GM23248 (cell line): ENCODE results near the gene KCNG2. TPM values are rescaled to one million over a fixed set of nuclear protein-coding genes. Genes with fewer than 3 reads are reported as not detected.

Source experiments
- DNase-seq: peaks from one replicate; pipeline ENCODE4 v3.0.0-alpha.2; 2015
- H2AFZ ChIP-seq: fragments of 200-600 bp; sonication (generic); 2 replicates; pipeline ENCODE4 v1.6.1; 2016; ENCODE audit warnings: antibody characterized with exemption
- H3F3A ChIP-seq: fragments of 200-600 bp; sonication (generic); 2 replicates; pipeline ENCODE4 v1.6.1; 2016; ENCODE audit warnings: mild to moderate bottlenecking, antibody characterized with exemption, mixed run types; ENCODE audit not compliant: insufficient read depth
- H3K27ac ChIP-seq: fragments of 200-600 bp; sonication (generic); 2 replicates; pipeline ENCODE4 v1.5.1; 2016; ENCODE audit warnings: mild to moderate bottlenecking
- H3K27me3 ChIP-seq: fragments of 200-600 bp; sonication (generic); replicated peaks from 2 replicates; pipeline ENCODE4 v1.6.1; 2016; ENCODE audit warnings: mild to moderate bottlenecking; ENCODE audit not compliant: insufficient read depth
- H3K36me3 ChIP-seq: fragments of 200-600 bp; sonication (generic); 2 replicates; pipeline ENCODE4 v1.6.1; 2016; ENCODE audit warnings: low read depth, mild to moderate bottlenecking
- H3K4me1 ChIP-seq: fragments of 200-600 bp; sonication (generic); 2 replicates; pipeline ENCODE4 v1.6.1; 2016; ENCODE audit warnings: mild to moderate bottlenecking; ENCODE audit not compliant: insufficient read depth
- H3K4me2 ChIP-seq: fragments of 200-600 bp; sonication (generic); one replicate; pipeline ENCODE4 v1.6.1; 2016; ENCODE audit warnings: mild to moderate bottlenecking; ENCODE audit not compliant: unreplicated experiment
- H3K4me3 ChIP-seq: fragments of 200-600 bp; sonication (generic); 2 replicates; pipeline ENCODE4 v1.5.1; 2016; ENCODE audit warnings: mild to moderate bottlenecking
- H3K79me2 ChIP-seq: fragments of 200-600 bp; sonication (generic); 2 replicates; pipeline ENCODE4 v1.6.1; 2016; ENCODE audit warnings: mild to moderate bottlenecking; ENCODE audit not compliant: insufficient read depth
- H3K9ac ChIP-seq: fragments of 200-600 bp; sonication (generic); 2 replicates; pipeline ENCODE4 v1.6.1; 2016; ENCODE audit warnings: mild to moderate bottlenecking
- H3K9me2 ChIP-seq: fragments of 200-600 bp; sonication (generic); 2 replicates; pipeline ENCODE4 v1.6.1; 2016; ENCODE audit warnings: mixed run types, mild to moderate bottlenecking, moderate library complexity; ENCODE audit not compliant: insufficient read depth
- H3K9me3 ChIP-seq: fragments of 200-600 bp; sonication (generic); one replicate; pipeline ENCODE4 v1.6.1; 2017; ENCODE audit warnings: low read depth
- H4K20me1 ChIP-seq: fragments of 200-600 bp; sonication (generic); 2 replicates; pipeline ENCODE4 v1.6.0; 2016; ENCODE audit not compliant: insufficient read depth
- EZH2 ChIP-seq: fragments of 200-600 bp; sonication (generic); IDR thresholded peaks from 2 replicates; pipeline ENCODE4 v1.6.1; 2018; ENCODE audit warnings: antibody characterized with exemption, mild to moderate bottlenecking; ENCODE audit not compliant: insufficient read depth, poor library complexity, severe bottlenecking
- EZH2phosphoT487 ChIP-seq: fragments of 200-600 bp; sonication (generic); IDR thresholded peaks from 2 replicates; pipeline ENCODE4 v1.6.1; 2018; ENCODE audit warnings: antibody characterized with exemption, moderate library complexity, mild to moderate bottlenecking, low read depth; ENCODE audit not compliant: insufficient read depth
- WGBS, 2 experiments: methylation state at CpG; one replicate each; pipeline ENCODE4 v1.1.6; 2015 to 2017; ENCODE audit warnings: low lambda C conversion rate in 2 of 2, low coverage in 1 of 2; ENCODE audit errors: missing lambda C conversion rate in 2 of 2; 5-methylcytosine and 5-hydroxymethylcytosine counted together
- in situ Hi-C: fragments of 300-500 bp; cut with MboI; formaldehyde crosslinking; loops from 2 replicates; pipeline ENCODE4 v1.15.0; 2020
- polyA plus RNA-seq: library from polyadenylated mRNA; unstranded; fragments of >200 nt; fragmentation: Nextera tagmentation; extraction: Ambion mirVana; gene quantifications from 2 replicates; pipeline ENCODE4 v1.2.1, GENCODE V29; 2016
- total RNA-seq: library from RNA; depleted of rRNA; stranded (reverse); fragments of >200 nt; shearing (Covaris generic); gene quantifications from 2 replicates; pipeline ENCODE4 v1.2.3, GENCODE V29; 2014

Gene KCNG2
- total and polyA plus RNA-seq, 2 experiments from 2014 or later, result not detected

DNA sequence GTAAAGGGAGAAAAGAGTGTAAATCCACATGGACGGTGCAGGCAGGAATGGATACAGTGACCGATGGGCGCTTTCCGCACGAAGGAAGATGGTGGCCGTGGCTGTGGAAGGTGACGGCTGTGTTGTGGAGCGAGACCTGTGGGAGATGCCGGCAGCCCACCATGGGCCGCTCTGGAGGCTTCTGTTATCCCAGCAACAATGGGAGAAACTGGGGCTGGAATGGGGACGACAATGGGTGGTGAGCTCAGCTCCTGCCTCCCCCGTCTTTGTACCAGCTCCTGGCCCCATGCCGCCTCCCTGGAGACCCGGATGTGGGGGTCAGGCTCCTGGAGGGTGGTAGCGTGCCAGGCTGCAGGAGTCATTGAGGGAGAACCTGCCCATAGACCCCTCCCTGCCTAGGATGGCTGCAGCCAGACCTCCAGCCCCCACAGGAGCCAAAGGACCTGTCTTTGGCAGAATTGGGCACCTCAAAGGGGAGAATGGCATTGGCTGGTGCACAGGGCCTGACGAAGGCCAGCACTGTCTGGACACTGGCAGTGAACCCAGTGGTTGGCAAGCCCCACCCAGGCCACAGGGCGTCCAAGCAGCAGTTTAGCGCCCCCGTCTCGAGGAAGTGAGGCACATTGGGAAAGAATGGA, 81.1 kb downstream of the KCNG2 start:
- Histone ChIP-seq H3K36me3 (no peaks in the 10 kb centered on the region), H3K27me3 (peaks cover 7% of the 10 kb centered on the region), H3K9ac (no peak overlapping the region), H3K4me1 (no peaks in the 10 kb centered on the region), H3K79me2 (no peaks in the 10 kb centered on the region), H3K27ac (no peak overlapping the region), H2AFZ (no peak overlapping the region), H3K9me2 (no peaks in the 10 kb centered on the region), H3K9me3 (no peaks in the 10 kb centered on the region), H4K20me1 (no peaks in the 10 kb centered on the region), H3F3A (no peaks in the 10 kb centered on the region), H3K4me3 (no peak overlapping the region), H3K4me2 (no peak overlapping the region)
- in situ Hi-C loops, result no loop called here
- whole genome bisulfite sequencing, 2 experiments, result 58 to 61% methylated on average over 20 of the region's 20 CpGs
- DNase-seq, result no peak
- no peak for TF ChIP-seq EZH2phosphoT487
- TF ChIP-seq EZH2, result no peak

DNA sequence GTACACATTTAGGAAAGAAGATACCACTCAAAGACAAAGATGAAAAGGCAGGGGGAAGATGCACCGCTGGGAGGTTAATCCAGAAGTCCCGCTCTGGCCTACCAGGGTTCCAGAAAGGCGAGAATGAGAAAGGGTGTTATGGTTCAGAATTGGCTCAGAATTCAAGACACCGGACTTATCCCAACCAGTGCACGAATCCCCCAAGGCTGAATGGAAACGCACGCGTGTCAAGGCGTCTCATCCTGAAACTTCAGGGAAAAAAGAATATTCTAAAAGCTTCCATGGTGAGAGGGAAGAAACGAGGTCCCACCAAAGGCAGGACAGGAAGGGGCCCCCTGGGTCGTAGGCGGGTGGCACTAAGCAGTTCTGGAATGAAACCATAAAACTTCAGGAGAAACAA, 81.8 kb downstream of the KCNG2 start:
- H2AFZ ChIP-seq, result no peak overlapping the region
- no peak overlapping the region for H3K9ac ChIP-seq
- H3K27me3 ChIP-seq, result peaks cover under 1% of the 10 kb centered on the region
- no peaks in the 10 kb centered on the region for H3K79me2 ChIP-seq
- H3F3A ChIP-seq, result no peaks in the 10 kb centered on the region
- H3K27ac ChIP-seq, result no peak overlapping the region
- no peak overlapping the region for H3K4me2 ChIP-seq
- no peak overlapping the region for H3K4me3 ChIP-seq
- H3K4me1 ChIP-seq, result no peaks in the 10 kb centered on the region
- no peak for DNase-seq
- TF ChIP-seq EZH2phosphoT487 (no peak), EZH2 (no peak)
- no peaks in the 10 kb centered on the region for H4K20me1 ChIP-seq
- H3K9me3 ChIP-seq, result no peaks in the 10 kb centered on the region
- H3K36me3 ChIP-seq, result no peaks in the 10 kb centered on the region
- no peaks in the 10 kb centered on the region for H3K9me2 ChIP-seq
- in situ Hi-C loops, result no loop called here
- 58 to 64% methylated on average over 12 of the region's 12 CpGs for WGBS, 2 experiments

DNA sequence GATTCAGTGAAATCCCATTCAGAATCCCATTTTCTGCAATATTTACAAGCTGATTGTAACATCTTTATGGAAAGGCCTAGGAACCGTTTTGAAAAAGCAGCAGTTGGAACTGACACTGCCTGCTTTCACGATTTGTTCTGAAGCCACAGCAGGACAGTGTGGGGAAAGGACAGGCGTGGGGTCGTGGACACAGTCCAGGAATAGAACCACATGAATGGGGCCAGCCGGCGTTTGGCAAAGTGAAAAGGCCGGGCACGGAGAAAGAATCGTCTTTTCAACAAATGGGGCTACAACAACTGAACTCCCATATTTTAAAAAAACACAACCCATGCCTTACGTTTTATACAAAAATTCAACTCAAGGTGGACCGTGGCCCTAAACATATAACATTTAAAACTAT, 84.0 kb downstream of the KCNG2 start:
- no peaks in the 10 kb centered on the region for H4K20me1 ChIP-seq
- H3K36me3 ChIP-seq, result no peaks in the 10 kb centered on the region
- H2AFZ ChIP-seq, result no peak overlapping the region
- TF ChIP-seq EZH2phosphoT487, result no peak
- no peak for TF ChIP-seq EZH2
- H3K79me2 ChIP-seq, result no peaks in the 10 kb centered on the region
- no peak for DNase-seq
- H3K9me3 ChIP-seq, result no peaks in the 10 kb centered on the region
- H3F3A ChIP-seq, result no peaks in the 10 kb centered on the region
- H3K27ac ChIP-seq, result no peak overlapping the region
- H3K4me2 ChIP-seq, result no peak overlapping the region
- 55 to 60% methylated on average over 11 of the region's 11 CpGs for WGBS, 2 experiments
- no peak overlapping the region for H3K9ac ChIP-seq
- H3K4me3 ChIP-seq, result no peak overlapping the region
- no peaks in the 10 kb centered on the region for H3K4me1 ChIP-seq
- in situ Hi-C loops, result no loop called here
- no peaks in the 10 kb centered on the region; the same call in 1 of the 2 replicates for H3K27me3 ChIP-seq
- no peaks in the 10 kb centered on the region for H3K9me2 ChIP-seq

DNA sequence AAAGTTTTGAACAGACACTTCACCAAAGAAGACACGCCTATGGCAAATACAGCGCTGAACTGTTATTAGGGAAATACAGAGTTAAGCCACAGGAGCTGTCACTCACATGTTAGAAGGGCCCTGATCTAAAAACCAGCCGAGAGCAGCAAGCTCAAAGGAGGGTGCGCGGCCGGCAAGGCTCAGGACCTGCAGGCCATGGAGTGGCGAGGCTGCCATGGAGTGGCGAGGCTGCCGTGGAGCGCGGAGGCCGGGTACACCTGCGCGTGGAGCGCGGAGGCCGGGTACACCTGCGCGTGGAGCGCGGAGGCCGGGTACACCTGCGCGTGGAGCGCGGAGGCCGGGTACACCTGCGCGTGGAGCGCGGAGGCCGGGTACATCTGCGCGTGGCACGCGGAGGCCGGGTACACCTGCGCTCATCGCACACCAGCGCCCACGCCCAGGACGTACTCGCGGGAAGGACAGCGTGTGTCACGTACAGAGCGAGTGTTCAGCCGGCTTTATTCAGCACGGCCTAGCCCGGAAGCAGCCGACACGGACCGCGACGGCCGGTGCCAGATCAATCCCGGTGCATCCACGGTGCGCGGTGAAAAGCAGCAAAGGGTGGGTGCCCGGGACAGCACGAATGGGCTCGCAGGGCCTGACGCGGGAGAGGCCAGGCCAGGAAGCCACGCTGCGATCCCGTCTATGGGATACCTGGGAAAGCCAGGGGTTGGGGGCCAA, 84.9 kb downstream of the KCNG2 start:
- H3K9me3 ChIP-seq, result no peaks in the 10 kb centered on the region

More for the DNA sequence above, 84.9 kb downstream of the KCNG2 start:
- H3F3A ChIP-seq, result no peaks in the 10 kb centered on the region
- no peak overlapping the region for H2AFZ ChIP-seq
- no peak overlapping the region for H3K27ac ChIP-seq
- TF ChIP-seq EZH2phosphoT487, result no peak
- TF ChIP-seq EZH2, result no peak
- no peak overlapping the region for H3K4me3 ChIP-seq
- in situ Hi-C loops, result no loop called here
- H3K4me2 ChIP-seq, result no peak overlapping the region
- H4K20me1 ChIP-seq, result no peaks in the 10 kb centered on the region
- no peaks in the 10 kb centered on the region for H3K27me3 ChIP-seq
- 95% methylated on average over 35 to 68 of the region's 68 CpGs for WGBS, 2 experiments
- no peaks in the 10 kb centered on the region for H3K79me2 ChIP-seq
- no peak for DNase-seq
- no peaks in the 10 kb centered on the region for H3K9me2 ChIP-seq
- no peaks in the 10 kb centered on the region for H3K36me3 ChIP-seq
- H3K4me1 ChIP-seq, result no peaks in the 10 kb centered on the region
- no peak overlapping the region for H3K9ac ChIP-seq
